Gastrocnemius medialis (tissue), 4 donors: ENCODE data around the gene SCARB1. TPM values are rescaled to one million over a fixed set of nuclear protein-coding genes. Genes with fewer than 3 reads are reported as not detected.

Experiments used
- ATAC-seq, 2 donors: fragments of 150-250 bp; one replicate each; pipeline ENCODE4 v1.9.1; 2016
- DNase-seq, 2 donors: peaks; one replicate each; pipeline ENCODE4 v3.0.0-alpha.2; 2019
- H3K27ac ChIP-seq, 4 donors: fragments of 200-600 bp; sonication (generic); 1 replicate in 1 of 4; 2 replicates in 3 of 4; pipeline ENCODE4 v1.5.1; 2016 to 2018; ENCODE audit warnings: mild to moderate bottlenecking in 2 of 4, moderate library complexity in 1 of 4
- H3K27me3 ChIP-seq, 3 donors: fragments of 200-600 bp; sonication (generic) in 2 of 3; 1 replicate in 1 of 3; 2 replicates in 2 of 3; pipeline versions ENCODE4 v1.5.1 to v1.6.0; 2016 to 2019; ENCODE audit warnings: mild to moderate bottlenecking in 1 of 3, moderate library complexity in 1 of 3
- H3K36me3 ChIP-seq, 2 donors: fragments of 200-600 bp; sonication (generic) in 1 of 2; one replicate each; pipeline ENCODE4 v1.5.1; 2017 to 2018
- H3K4me1 ChIP-seq, 2 donors: fragments of 200-600 bp; sonication (generic) in 1 of 2; one replicate each; pipeline ENCODE4 v1.5.1; 2016 to 2017; ENCODE audit warnings: mild to moderate bottlenecking in 2 of 2
- H3K4me3 ChIP-seq, 4 donors: fragments of 200-600 bp; sonication (generic) in 3 of 4; 1 replicate in 1 of 4; 2 replicates in 3 of 4; pipeline ENCODE4 v1.5.1; 2016 to 2019; ENCODE audit warnings: mild to moderate bottlenecking in 2 of 4
- H3K9me3 ChIP-seq, 3 donors: fragments of 200-600 bp; sonication (generic) in 2 of 3; 1 replicate in 1 of 3; 2 replicates in 2 of 3; pipeline ENCODE4 v1.5.1; 2016 to 2019
- POLR2A ChIP-seq, 2 donors: fragments of 450-650 bp; IDR thresholded peaks; one replicate each; pipeline ENCODE4 v1.6.1; 2017; ENCODE audit warnings: antibody characterized with exemption in 2 of 2, mild to moderate bottlenecking in 2 of 2, moderate library complexity in 2 of 2
- in situ Hi-C, 4 donors: fragments of 200-750 bp; cut with MboI; loops; one replicate each; pipeline versions ENCODE4 v1.15.0 to v1.8.0; 2017; ENCODE audit warnings: low sequenced_read_pairs in 4 of 4
- intact Hi-C: fragments of 100-400 bp; cut with DNase I; formaldehyde crosslinking; loops from one replicate; pipeline ENCODE4 v1.15.1; 2023; ENCODE audit warnings: low total_unique reads
- total RNA-seq, 4 donors: library from RNA; depleted of rRNA; stranded (reverse); fragments of >200 nt; gene quantifications; one replicate each; pipeline versions ENCODE4 v1.1.0 to v1.2.3, GENCODE V29; 2016
- TF ChIP-seq, protein P1 (sequence below), 5 experiments: fragments of 450-650 bp in 3 of 5; fragments of 200-600 bp in 2 of 5; sonication (generic) in 2 of 5; IDR thresholded peaks in 4 of 5; conservative IDR thresholded peaks in 1 of 5; 1 replicate in 4 of 5; 2 replicates in 1 of 5; pipeline ENCODE4 v1.5.1; 2016 to 2019; ENCODE audit warnings: antibody characterized with exemption in 5 of 5, mild to moderate bottlenecking in 3 of 5, moderate library complexity in 3 of 5

Gene SCARB1
- total RNA-seq, 4 donors from 2014 or later, result 5.4 to 8.7 (median 6.2) TPM

DNA sequence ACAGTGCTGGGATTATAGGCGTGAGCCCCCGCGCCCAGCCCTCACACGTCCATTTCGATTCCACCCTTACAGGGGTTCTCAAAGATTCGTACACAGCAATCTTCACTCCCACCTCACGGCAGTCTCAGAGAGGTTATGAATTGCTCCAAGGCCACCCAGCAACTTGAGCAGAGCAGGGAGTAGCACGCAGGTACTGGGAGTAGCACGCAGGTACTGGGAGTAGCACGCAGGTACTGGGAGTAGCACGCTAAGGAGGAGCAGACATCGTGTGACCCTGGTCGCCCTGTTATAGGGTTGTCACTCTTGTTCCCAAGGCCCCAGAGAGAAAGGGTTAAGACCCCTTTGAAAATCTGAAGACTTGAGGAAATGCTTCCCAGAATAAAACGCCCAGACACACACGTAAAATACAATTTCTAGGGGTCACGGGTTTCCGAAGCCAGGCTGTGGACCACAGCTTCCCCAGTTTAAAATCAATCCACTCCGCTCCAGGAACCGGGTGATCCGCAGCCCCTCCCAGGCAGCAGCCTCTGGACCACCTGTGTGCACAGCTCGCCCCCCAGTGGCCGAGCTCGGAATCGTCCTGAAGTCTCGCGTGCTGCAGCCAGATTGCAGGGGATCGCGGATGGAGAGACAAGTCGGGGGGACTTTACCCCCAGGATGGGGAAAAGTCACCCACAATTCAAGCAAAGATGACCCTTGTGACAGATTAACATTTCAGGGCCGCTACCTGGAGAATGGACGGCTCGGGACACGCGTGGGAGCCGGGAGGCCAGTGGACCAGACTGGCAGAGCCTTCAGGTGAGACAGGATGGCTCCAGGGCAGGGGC is 92.0 kb downstream of the SCARB1 start:
- in situ Hi-C loops, result loop anchor here in 2 of 4 donors (5.0 to 25.0 kb wide), 2 partner anchors 409 to 729 kb away; no protein-coding TSS in a partner anchor
- no peak overlapping the region for H3K27ac ChIP-seq

DNA sequence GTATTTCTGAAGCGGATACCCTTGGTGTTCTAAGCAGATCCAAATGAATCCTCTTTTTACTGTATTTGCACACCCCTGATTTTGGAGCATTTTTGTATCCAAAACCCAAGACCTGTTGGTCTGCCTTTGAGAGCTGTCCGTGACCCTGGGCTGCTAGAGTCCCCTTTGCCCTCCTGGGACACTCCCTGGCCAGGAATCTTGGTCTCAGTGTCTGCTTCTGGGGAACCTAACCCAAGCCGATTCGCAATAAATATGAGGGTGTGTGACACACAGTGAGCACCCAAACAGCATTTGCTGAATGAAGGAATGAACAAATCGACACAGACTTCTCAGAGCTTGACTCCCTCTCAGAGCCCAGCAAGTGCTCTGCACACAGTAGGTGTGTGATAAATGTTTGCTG is 92.9 kb downstream of the SCARB1 start:
- Histone ChIP-seq H3K9me3 (no peaks in the 10 kb centered on the region), H3K36me3 (no peaks in the 10 kb centered on the region), H3K4me3 (no peak overlapping the region), H3K27ac (no peak overlapping the region), H3K4me1 (peaks cover 25 to 36% of the 10 kb centered on the region in 2 donors), H3K27me3 (no peaks in the 10 kb centered on the region)
- ATAC-seq, result no peak
- no peak for DNase-seq
- intact Hi-C loops, result loop anchor here (5.0 kb wide), 1 partner anchor 443 kb away; no protein-coding TSS in a partner anchor
- in situ Hi-C loops, result loop anchor here in 2 of 4 donors (5.0 to 25.0 kb wide), 2 partner anchors 408 to 728 kb away; no protein-coding TSS in a partner anchor
- TF ChIP-seq POLR2A (IDR thresholded peaks at IDR 0.05), result no peak
- TF ChIP-seq, protein P1, sequence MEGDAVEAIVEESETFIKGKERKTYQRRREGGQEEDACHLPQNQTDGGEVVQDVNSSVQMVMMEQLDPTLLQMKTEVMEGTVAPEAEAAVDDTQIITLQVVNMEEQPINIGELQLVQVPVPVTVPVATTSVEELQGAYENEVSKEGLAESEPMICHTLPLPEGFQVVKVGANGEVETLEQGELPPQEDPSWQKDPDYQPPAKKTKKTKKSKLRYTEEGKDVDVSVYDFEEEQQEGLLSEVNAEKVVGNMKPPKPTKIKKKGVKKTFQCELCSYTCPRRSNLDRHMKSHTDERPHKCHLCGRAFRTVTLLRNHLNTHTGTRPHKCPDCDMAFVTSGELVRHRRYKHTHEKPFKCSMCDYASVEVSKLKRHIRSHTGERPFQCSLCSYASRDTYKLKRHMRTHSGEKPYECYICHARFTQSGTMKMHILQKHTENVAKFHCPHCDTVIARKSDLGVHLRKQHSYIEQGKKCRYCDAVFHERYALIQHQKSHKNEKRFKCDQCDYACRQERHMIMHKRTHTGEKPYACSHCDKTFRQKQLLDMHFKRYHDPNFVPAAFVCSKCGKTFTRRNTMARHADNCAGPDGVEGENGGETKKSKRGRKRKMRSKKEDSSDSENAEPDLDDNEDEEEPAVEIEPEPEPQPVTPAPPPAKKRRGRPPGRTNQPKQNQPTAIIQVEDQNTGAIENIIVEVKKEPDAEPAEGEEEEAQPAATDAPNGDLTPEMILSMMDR (IDR thresholded peaks at IDR 0.05 in 4 of 5, conservative IDR thresholded peaks at IDR 0.05 in 1 of 5), result no peak

More for the DNA sequence above, 92.0 kb downstream of the SCARB1 start:
- intact Hi-C loops, result loop anchor here (1.0 to 5.0 kb wide), 2 partner anchors 444 to 735 kb away; no protein-coding TSS in a partner anchor
- Histone ChIP-seq H3K4me1 (peaks cover 16 to 27% of the 10 kb centered on the region in 2 donors), H3K9me3 (no peaks in the 10 kb centered on the region), H3K4me3 (no peak overlapping the region), H3K27me3 (no peaks in the 10 kb centered on the region), H3K36me3 (no peaks in the 10 kb centered on the region)
- ATAC-seq, result peak; percentile 44 to 52
- DNase-seq, result peak; percentile 64 to 69
- TF ChIP-seq, protein P1 (IDR thresholded peaks at IDR 0.05 in 4 of 5, conservative IDR thresholded peaks at IDR 0.05 in 1 of 5), result peak; percentile 88 to 99 (median 95)
- TF ChIP-seq POLR2A (IDR thresholded peaks at IDR 0.05), result no peak

DNA sequence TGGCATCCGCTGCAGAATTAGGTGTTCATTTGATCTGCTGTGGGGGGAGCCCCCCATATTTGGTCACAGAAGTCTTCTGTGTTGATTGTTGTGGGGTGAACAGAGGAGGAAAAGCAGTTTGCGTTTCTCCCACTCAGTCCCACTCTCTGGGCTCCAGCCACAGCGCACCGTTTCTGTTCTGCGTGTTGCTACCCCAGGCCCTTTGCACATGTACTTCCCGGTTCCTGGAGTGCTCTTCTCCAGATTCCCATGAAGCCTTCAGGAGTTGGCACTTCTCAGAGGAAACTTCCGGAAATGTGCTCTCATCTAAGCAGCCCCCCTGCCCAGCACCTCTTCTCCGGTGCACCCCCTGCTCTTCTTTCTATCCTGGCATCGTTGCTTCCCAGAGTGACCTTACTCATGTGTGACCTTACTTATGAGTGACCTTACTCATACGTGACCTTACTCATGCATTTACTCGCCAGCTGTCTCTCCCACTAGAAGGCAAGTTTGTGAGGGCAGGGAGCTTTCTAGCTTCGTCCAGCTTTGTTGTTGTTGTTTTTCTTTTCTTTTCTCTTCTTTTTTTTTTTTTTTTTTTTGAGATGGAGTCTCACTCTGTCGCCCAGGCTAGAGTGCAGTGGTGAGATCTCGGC is 93.7 kb downstream of the SCARB1 start:
- Histone ChIP-seq H3K27ac (no peak overlapping the region), H3K27me3 (no peaks in the 10 kb centered on the region), H3K4me3 (no peak overlapping the region), H3K9me3 (no peaks in the 10 kb centered on the region), H3K36me3 (no peaks in the 10 kb centered on the region), H3K4me1 (peaks cover 33 to 43% of the 10 kb centered on the region in 2 donors)
- TF ChIP-seq, protein P1 (IDR thresholded peaks at IDR 0.05 in 4 of 5, conservative IDR thresholded peaks at IDR 0.05 in 1 of 5), result no peak
- DNase-seq, result no peak
- in situ Hi-C loops (loop anchor here (5.0 to 25.0 kb wide), 9 partner anchors 195 to 738 kb away; no protein-coding TSS in a partner anchor), intact Hi-C loops (loop anchor here (5.0 to 10.0 kb wide), 4 partner anchors 145 to 443 kb away; no protein-coding TSS in a partner anchor)
- no peak for ATAC-seq

DNA sequence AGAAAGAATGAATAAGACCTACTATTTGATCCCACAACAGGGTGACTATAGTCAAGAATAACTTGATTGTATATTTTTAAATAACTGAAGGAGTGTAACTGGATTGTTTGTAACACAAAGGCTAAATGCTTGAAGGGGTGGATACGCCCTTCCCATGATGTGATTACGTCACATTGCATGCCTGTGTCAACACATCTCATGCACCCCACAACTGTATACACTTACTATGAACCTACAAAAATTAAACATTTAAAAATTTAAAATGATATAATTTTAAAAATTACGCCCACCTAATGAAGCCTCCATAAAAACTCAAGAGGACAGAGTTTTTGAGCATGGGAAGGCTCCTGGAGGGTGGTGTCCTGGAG is 94.5 kb downstream of the SCARB1 start:
- Histone ChIP-seq H3K4me3 (no peak overlapping the region), H3K4me1 (peaks cover 36 to 45% of the 10 kb centered on the region in 2 donors), H3K36me3 (no peaks in the 10 kb centered on the region), H3K9me3 (no peaks in the 10 kb centered on the region), H3K27me3 (no peaks in the 10 kb centered on the region), H3K27ac (no peak overlapping the region)
- DNase-seq (no peak), ATAC-seq (no peak)
- intact Hi-C loops, result loop anchor here (5.0 to 10.0 kb wide), 3 partner anchors 144 to 312 kb away; no protein-coding TSS in a partner anchor
- TF ChIP-seq POLR2A (IDR thresholded peaks at IDR 0.05), result no peak
- TF ChIP-seq, protein P1 (IDR thresholded peaks at IDR 0.05 in 4 of 5, conservative IDR thresholded peaks at IDR 0.05 in 1 of 5), result no peak
- in situ Hi-C loops, result loop anchor here (5.0 to 25.0 kb wide), 9 partner anchors 194 to 737 kb away; no protein-coding TSS in a partner anchor
